ENCODE results near the gene ATE1. TPM values are rescaled to one million over a fixed set of nuclear protein-coding genes. Genes with fewer than 3 reads are reported as not detected.

The ATE1 gene
- total and polyA plus RNA-seq, 8 donors, result 2.8 to 15.4 (median 8.5) TPM

GRCh38 chr10:121812031-121812430 lies 115.8 kb downstream of the ATE1 start:
- Histone ChIP-seq H3K27ac (no peak overlapping the region), H3K4me1 (no peaks in the 10 kb centered on the region), H3K4me3 (no peak overlapping the region), H3K36me3 (no peaks in the 10 kb centered on the region), H3K27me3 (no peaks in the 10 kb centered on the region), H3K9me3 (no peaks in the 10 kb centered on the region)
- intact Hi-C loops (cut with DNase I), result no loop called here
- 72 to 73% methylated on average over 4 of the region's 4 CpGs for WGBS, 2 donors
- no peak for DNase-seq
- FAIRE-seq, result no peak
- no peak for ATAC-seq
- TF ChIP-seq, protein P1, sequence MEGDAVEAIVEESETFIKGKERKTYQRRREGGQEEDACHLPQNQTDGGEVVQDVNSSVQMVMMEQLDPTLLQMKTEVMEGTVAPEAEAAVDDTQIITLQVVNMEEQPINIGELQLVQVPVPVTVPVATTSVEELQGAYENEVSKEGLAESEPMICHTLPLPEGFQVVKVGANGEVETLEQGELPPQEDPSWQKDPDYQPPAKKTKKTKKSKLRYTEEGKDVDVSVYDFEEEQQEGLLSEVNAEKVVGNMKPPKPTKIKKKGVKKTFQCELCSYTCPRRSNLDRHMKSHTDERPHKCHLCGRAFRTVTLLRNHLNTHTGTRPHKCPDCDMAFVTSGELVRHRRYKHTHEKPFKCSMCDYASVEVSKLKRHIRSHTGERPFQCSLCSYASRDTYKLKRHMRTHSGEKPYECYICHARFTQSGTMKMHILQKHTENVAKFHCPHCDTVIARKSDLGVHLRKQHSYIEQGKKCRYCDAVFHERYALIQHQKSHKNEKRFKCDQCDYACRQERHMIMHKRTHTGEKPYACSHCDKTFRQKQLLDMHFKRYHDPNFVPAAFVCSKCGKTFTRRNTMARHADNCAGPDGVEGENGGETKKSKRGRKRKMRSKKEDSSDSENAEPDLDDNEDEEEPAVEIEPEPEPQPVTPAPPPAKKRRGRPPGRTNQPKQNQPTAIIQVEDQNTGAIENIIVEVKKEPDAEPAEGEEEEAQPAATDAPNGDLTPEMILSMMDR (IDR thresholded peaks at IDR 0.05), result no peak

GRCh38 chr10:121811386-121811785 lies 116.4 kb downstream of the ATE1 start:
- no peak overlapping the region for H3K4me3 ChIP-seq
- no peak for ATAC-seq
- WGBS, 2 donors, result 82 to 87% methylated on average over 2 of the region's 2 CpGs

DNA sequence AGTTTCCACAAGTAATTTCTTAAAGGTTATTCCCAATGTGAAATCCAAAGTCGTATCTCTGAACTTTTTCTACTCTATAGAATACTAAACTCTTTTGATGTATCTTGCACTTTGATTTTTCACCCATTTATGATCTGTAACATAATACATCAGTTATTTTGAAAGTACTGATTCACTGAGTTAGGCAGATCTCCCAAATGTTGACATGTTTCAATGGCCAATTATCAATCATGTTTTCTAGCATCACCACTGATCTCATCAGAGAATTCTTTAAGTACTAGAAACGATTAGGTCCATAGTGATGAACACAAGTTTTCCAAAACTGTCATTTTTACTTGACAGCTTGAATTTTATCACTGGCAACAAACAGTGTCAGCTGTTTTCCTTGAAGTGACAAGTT lies 119.0 kb downstream of the ATE1 start:
- FAIRE-seq (no peak), ATAC-seq (no peak), DNase-seq (no peak)
- H3K36me3 ChIP-seq, result no peaks in the 10 kb centered on the region
- WGBS, 2 donors, result 67 to 71% methylated on average over 2 of the region's 2 CpGs
- H3K27ac ChIP-seq, result no peak overlapping the region
- intact Hi-C loops (cut with DNase I), result no loop called here
- TF ChIP-seq, protein P1 (IDR thresholded peaks at IDR 0.05), result no peak
- H3K9me3 ChIP-seq, result no peaks in the 10 kb centered on the region
- no peaks in the 10 kb centered on the region for H3K4me1 ChIP-seq
- no peaks in the 10 kb centered on the region for H3K27me3 ChIP-seq
- H3K4me3 ChIP-seq, result no peak overlapping the region

More at GRCh38 chr10:121811386-121811785, 116.4 kb downstream of the ATE1 start:
- no peaks in the 10 kb centered on the region for H3K4me1 ChIP-seq
- H3K36me3 ChIP-seq, result no peaks in the 10 kb centered on the region
- DNase-seq (no peak), FAIRE-seq (no peak)
- H3K27ac ChIP-seq, result no peak overlapping the region
- H3K27me3 ChIP-seq, result no peaks in the 10 kb centered on the region
- H3K9me3 ChIP-seq, result no peaks in the 10 kb centered on the region
- TF ChIP-seq, protein P1 (IDR thresholded peaks at IDR 0.05), result no peak
- intact Hi-C loops (cut with DNase I), result no loop called here

- no peak for ATAC-seq
- Histone ChIP-seq H3K36me3 (no peaks in the 10 kb centered on the region), H3K9me3 (no peaks in the 10 kb centered on the region), H3K4me1 (no peaks in the 10 kb centered on the region), H3K27me3 (no peaks in the 10 kb centered on the region), H3K27ac (no peak overlapping the region), H3K4me3 (no peak overlapping the region)
- no peak for FAIRE-seq
- intact Hi-C loops (cut with DNase I), result no loop called here
- TF ChIP-seq, protein P1 (IDR thresholded peaks at IDR 0.05), result no peak
- DNase-seq, result no peak
- WGBS, 2 donors, result 96% methylated on average over 4 of the region's 4 CpGs
Observed at GRCh38 chr10:121804460-121804859, 123.4 kb downstream of the ATE1 start.

DNA sequence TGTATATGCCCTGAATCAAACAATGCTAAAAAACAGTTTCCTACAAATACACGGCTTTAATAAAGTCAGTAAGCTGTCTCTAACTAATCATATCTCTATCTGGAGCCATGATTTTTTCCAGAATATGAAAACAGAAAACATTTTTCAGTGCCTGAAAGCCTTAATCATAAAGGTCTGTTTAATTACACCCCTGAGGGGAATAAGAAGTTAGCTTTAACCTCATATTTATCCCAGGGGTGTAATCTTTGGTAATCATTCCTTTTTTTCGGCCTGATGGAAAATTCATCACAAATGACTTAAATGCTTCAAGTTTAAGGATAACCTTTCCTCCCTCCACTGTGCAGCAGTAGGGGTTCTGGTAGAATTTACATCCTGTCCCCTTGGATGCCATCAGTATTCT lies 124.2 kb downstream of the ATE1 start:
- DNase-seq (no peak), ATAC-seq (no peak), FAIRE-seq (no peak)
- Histone ChIP-seq H3K4me3 (no peak overlapping the region), H3K36me3 (no peaks in the 10 kb centered on the region), H3K27ac (no peak overlapping the region), H3K4me1 (no peaks in the 10 kb centered on the region), H3K27me3 (no peaks in the 10 kb centered on the region), H3K9me3 (no peaks in the 10 kb centered on the region)
- intact Hi-C loops (cut with DNase I), result no loop called here
- WGBS, 2 donors, result 90% methylated on average over 2 of the region's 2 CpGs
- TF ChIP-seq, protein P1 (IDR thresholded peaks at IDR 0.05), result no peak
